Activated CD4-positive, alpha-beta T cell treated with anti-CD3 and anti-CD28 coated beads, Interleukin-2, Interleukin-4, amounts not matched to agents 100 ng/mL and 50 ng/mL, durations not matched to agents 16 hours and 8 hours (primary cell): Measurements from ENCODE around the gene ALDH1A1.

ENCODE experiments used
- DNase-seq: peaks from one replicate; pipeline ENCODE4 v3.0.0-alpha.2; 2020; ENCODE audit warnings: low spot score

Gene ALDH1A1

DNA sequence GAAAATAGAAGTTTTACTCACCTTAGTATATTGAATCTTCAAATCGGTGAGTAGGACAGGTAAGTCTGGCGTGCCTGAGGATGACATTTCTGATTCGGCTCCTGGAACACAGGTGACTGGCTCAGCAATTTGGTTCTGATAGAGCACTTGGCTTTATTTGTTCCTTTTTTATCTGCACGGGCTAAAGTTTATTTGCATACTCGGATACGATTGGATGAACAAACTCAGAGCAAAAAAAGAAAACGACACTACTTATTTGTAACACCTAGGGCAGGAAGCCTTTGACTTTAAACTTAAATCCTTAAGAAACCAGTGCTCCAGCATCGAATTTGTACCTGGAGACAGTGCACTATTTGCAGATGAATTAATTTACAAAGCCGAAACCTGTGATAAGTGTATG, at the start of gene ALDH1A1:
TSS of gene ALDH1A1 (minus strand) at position 140 of the 400 bp plus-strand sequence. CDS start at position 87, 53 bp downstream.
- no peak for DNase-seq

DNA sequence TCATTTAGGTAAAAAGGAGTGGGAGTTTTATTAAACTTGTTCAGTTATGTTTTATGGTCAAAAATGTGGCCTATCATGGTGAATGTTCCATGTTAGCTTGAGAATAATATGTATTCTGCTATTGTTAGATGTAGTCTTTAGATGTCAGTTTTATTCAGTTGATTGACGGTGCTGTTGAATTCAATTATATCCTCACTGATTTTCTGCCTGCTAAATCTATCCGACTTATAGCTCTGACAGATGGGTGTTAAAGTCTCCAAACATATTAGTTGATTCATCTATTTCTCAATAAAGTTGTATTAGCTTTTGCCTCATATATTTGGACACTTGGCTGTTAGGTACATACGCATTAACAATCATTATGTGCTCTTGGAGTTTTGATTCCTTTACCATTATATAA, 49.0 kb upstream of the ALDH1A1 start:
- no peak for DNase-seq

DNA sequence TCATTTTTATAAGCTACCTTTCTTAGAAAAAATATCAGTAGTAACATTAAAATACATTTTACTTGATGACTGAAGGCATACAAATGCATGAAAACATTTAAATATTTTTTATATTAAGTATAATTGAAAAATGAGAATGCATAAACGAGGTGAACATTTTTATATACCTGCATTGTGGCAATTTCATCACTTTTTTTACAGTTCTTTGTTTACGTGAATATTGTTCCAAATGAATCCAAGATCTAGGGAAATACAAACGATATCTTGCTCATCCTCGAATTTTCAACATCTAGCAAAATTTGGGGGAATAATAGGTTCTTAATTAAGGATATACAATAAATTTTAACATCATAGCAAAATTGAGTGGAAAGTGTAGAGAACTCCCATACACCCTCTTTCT, 45.5 kb upstream of the ALDH1A1 start:
- no peak for DNase-seq

DNA sequence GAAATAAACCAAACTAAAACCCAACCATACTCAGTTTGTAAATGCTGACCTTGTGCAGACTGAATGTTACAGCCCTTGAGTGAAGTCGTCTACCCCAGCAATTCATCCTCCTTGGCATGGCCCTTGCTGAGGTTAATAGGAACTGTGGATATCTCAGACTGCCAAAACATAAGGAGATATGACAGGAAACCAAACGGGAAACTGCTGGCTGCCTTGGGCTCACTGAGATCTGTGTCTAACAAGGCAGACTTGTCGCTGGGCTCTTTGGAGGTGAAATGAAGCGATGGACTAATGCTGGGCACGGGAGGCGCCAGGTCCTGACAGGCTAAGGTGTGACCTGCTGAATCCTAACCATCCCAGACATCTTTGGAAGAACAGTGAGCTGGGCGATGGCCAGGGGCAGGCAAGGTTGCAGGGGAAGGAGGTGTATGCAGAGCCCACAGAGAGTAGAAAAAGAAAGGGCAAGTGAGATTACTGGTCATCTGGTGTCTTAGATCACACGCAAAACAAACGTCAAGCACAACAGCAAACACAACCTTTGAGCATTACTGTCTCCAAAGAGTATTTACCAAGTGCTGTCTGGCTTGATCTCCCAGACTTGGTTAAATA, 44.6 kb upstream of the ALDH1A1 start:
- DNase-seq = no peak

GRCh38 chr9:72996684-72997314, 43.9 kb upstream of the ALDH1A1 start:
- no peak for DNase-seq

GRCh38 chr9:72996114-72996513, 43.3 kb upstream of the ALDH1A1 start:
- DNase-seq = no peak

DNA sequence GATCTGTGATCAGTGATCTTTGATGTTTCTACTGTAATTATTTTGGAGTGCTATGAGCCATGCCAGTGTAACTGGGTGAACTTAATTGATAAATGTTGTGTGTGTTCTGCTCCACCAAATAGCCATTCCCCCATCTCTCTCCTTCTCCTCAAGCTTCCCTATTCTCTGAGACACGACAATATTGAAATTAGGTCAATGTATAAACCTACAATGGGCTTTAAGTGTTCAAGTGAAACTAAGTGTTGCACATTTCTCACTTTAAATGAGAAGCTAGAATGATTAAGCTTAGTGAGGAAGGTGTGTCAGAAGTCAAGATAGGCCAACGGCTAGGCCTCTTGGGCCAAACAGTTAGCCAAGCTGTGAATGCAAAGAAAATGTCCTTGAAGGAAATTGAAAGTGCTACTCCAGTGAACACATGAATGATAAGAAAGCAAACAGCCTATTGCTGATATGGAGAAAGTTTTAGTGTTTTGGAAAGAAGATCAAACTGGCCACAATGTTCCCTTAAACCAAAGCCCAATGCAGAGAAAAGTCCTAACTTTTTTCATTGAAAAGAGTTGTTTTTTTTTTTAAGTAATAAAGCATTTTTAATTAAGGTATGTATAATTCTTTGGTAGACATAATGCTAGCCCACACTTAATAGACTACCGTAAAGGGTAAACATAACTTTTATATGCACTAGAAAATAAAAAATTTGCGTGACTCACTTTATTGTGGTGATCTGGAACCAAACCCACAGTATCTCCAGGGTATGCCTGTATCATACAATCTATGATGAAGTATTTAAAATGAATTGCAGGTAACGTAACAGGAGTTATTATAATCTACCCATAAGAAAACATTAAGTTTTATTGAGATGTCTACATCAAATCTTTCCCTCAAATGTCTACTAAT, 42.5 kb upstream of the ALDH1A1 start:
- DNase-seq = no peak

DNA sequence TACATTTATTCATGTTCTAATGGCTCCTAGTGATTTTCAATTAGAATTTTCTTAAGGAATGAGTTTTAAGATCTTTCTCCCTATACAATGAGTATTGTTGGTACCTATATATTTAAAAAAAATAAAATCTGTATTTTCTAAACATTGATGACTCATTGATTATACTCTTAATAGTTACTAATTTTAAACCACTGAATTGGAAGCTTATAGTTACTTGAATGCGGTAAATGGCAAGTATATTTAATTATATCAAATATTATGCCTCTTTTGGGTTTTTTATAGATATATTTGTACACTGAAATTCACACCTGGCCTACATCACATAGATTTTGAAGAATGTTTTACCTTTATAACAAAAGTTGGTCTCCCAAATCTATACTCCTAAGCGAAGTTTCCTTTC, 38.9 kb upstream of the ALDH1A1 start:
- no peak for DNase-seq

- DNase-seq = no peak
Measured at GRCh38 chr9:72990397-72991182, 37.7 kb upstream of the ALDH1A1 start.

DNA sequence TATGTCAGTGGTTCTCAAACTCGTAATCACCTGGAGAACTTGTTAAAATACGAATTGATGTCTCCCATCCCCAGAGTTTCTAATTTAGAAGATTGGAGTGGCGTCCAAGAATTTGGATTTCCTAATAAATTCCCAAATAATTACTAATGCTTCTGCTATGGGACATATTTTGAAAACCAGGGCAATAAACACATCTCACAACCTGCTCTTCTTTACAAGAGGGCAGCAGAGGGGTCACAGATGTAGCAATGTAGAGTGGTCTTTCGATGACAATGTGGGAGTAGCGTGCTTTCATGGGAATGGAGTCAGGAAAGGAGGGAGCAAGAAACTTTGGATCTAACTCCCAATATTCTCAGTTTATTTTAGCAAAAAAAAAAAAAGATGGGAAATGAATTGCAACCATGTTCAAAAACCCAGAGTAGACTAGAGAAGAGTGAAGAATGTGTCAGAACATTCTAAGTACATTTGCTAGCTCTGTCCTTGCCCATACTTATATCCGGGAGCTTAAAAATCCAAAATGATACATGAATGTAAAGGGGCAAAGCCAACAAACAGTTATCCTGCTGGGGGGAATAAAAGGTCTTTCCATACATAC, 33.8 kb upstream of the ALDH1A1 start:
- no peak for DNase-seq

DNA sequence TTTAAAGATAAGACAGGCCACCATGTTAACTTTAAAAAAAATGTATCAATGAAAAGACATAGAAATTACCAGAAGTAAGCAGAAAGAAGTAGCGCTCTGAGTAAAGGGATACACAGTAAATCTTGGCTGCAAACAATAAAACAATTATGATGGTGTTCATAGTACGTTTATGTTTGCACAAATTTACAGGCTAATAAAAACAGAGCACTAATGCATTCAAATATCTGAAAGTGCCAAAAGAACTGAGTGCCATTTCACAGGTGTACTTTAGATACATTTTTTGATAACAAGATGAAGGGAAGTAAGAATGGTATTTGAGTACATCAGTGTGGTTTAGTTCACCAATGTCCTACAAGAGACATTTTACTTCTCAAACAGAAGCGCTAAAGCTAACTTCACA, 32.9 kb upstream of the ALDH1A1 start:
- DNase-seq = no peak

DNA sequence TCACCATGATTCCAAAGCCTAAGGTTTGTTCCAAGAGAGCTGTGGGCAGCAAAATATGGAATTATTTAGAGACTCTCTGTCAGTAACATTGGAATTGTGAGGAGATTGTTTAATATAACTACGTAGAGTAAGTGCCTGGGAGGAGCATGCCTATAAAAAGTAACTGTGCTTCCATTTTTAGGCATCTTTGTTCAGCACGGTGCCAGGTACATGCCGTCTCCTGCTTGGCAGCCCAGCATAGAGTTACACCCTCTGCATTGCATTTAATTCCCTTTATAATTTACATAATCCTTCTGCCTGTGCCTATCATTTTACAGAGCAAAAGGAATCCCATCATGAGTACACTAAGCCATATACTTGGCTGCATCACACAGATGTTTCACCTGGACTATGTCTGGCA, 32.1 kb upstream of the ALDH1A1 start:
- no peak for DNase-seq

- DNase-seq = no peak
Measured at GRCh38 chr9:72984226-72984947, 31.5 kb upstream of the ALDH1A1 start.

DNA sequence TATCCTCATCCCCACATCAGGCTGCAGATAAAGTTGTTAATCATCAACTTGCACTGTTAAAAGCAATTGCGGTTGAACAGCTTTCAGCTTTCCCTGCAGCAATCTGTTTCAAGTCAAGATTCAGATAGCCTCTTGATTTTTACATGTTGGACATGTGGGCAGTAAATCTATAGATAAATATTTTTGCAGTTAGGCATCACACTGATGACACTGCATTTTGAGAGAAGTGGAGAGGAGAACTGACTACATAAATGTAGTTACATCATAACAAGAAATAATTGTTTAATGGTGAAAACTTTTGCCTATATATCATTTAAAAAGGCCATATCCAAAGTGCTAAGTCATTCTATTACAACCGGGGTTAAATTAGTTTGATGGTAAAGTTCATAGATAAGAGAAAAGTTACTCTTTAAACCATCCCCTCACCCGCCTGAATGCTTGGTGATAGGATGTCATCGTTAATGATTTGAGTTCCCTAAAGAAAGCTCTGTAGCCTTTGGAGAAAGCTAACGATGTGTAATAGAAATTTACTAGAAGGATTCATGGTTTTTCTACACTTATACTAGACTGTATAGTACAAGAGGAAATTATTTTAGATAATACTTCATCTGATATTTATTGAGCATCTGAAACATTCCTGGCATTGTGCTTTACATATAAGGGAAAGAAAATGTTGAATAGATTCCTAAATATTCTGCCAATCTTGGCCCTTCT, 30.8 kb upstream of the ALDH1A1 start:
- DNase-seq = no peak

DNA sequence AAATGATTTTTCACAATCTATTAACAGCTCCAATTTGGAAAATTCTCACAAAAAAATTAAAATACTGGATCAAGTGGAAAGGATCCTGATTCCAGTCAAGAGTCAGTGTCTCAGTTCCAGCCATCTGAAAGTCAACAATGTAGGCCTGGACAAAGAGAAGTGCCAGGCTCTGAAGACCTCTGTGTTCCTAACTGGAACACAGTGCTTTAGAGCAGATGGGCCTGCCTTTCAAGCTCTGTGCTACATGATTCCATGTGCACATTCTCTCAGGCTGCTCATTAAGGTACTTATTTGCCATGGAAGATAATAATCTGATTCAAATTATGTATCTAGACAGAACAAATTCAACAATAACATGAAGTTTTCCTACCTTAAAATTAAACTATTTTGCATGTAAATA, 30.2 kb upstream of the ALDH1A1 start:
- no peak for DNase-seq

DNA sequence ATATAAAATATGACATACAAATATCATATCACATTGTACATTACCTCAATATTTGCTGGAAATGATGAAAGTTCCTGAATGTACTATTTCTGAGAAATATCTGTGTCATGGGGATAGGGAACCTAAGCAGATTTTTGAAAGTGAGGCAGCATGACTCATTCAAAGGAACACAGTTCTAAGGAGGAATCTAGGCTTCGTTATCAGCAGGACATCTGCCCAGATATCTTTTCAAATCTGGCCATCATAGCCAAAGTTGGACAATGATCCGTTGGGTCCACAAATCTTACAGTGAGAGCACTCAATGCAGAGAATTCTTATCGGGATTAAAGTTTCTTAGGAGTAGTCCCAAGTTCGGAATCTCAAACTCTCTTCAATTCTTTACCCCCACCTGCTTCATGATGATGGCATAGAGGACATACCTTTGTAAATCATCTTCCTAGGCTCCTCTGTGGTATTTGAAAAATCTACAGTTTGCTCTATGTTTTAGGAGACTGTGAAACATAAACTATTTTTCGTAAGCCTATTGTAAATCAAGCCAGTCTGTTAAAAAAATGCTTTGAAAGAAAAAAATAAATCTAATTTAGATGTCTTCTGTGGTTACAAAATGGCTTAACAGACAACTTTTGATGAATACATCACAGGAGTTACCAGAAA, 29.4 kb upstream of the ALDH1A1 start:
- no peak for DNase-seq

DNA sequence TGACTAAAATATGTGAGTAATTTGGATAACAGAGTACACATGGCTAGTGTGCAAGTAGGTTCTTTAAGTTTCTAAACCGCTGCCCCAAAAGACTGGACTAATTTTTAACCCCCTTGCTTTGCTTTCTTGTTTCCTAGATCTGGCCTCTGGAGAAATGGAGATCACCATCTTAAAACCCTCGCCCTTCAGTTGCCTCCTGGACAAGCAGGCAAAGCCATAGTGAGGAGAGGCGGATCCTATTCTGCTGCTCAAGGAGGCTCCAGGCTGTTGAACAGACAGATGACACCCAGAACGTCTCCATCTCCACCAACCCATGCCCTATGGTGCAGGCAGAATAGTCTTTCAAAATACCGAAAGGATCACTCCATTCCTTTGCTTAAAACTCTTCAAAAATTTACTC, 28.6 kb upstream of the ALDH1A1 start:
- DNase-seq = no peak

DNA sequence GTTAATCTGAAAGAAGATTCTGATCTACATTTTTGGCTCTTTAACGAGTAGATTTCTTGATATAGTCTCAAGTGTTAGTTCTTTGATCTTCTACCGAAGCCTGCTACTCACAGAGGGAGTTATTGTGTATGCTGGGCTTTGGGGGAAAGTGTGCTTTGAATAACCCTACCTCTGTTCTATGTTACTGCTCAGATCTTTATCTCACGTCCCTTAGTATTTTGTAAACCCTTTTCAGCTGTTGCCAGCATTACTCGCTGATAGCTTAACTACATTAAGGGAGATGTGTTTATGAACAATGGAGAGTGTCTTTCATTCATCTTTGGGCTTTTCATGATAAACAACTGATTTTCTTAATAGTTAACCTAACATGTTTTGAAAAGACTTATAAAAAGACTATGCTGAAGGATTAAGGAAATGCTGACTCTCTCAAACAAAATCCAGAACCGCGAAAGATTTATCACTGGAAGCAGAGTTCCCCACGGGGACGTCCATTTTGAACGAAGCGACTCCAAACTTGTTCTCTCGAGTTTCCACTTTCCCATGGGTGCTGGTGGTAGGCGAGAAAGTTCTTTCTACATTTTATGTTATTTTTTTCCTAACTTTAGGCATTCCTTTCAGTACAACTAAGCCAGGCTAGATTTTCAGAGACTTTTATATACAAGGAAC, 27.9 kb upstream of the ALDH1A1 start:
- no peak for DNase-seq

DNA sequence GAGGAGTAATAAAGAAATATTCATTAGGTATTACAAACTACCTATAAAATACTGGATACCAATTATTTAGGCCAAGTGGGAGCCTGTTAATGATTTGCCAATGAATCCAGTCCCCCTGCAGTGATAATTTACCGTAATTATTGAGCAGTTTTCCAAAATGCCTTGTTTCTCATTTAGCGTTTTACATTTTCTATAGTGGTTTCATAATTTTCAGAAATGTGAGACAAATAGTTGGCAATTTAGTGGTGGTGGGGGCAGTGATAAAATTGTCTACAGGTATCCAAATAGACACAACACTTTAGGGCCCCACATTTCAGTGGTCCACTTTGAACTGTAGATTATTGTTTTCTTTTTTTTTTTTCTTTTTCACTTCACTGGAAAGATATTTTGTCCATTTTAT, 27.3 kb upstream of the ALDH1A1 start:
- DNase-seq = no peak
